GM19324 (cell line): ENCODE data around the gene THOP1.

Experiments
- ATAC-seq: cut with Tn5 transposase; IDR thresholded peaks from one replicate; pipeline ENCODE4 v1.9.1; 2021; ENCODE audit warnings: mild to moderate bottlenecking, moderate library complexity; ENCODE audit not compliant: unreplicated experiment, low FRiP score

Gene THOP1

DNA sequence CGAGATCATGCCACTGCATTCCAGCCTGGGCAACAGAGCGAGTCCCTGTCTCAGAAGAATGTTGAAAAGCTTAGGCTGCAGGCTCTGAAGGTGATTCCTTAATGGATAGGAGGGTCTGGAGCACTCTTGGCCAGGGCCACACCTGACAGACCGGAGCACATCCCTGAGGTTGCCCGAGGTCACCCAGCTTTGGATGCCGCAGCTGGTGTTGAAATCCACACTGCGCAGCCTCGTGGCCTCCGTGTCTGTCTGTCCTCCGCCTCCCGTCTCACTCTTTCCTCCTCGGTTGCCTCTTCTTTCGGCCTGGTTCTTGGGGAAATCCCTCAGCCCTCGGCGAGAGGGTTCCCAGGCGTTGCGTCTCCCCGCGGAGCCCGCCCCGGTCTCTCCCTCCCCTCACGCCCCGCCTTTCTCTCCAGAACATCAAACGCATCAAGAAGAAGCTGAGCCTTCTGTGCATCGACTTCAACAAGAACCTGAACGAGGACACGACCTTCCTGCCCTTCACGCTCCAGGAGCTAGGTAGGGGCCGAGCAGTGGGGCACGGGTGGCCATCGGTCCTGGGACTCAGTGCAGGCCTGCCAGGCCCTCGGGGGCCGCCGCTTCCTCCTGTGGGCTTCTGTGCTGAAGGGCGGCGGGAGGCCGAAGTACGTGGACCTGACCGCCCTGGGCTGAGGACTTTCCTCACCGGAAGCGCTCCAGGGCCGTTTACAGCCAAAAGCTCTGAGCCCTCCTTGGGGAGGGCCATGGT, 14.1 kb downstream of the THOP1 start:
- no peak for ATAC-seq

DNA sequence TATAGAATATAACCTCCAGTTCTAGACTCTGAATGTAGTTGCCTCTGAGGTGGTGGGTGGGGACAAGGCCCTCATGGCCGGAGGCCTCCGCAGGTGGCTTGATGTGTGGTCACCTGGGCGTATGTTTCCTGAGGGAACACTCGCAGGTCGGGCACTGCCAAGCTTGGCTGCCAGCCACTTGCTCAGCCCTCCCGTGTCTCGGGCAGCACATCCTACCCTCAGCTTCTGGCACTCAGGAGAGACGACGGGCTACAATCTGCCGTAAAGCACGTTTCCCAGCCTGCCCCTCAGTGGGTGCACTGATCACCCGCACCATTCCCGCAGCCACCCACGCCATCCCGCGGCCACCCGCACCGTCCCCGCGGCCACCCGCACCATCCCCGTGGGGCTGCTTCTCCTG, 15.2 kb downstream of the THOP1 start:
- no peak for ATAC-seq

DNA sequence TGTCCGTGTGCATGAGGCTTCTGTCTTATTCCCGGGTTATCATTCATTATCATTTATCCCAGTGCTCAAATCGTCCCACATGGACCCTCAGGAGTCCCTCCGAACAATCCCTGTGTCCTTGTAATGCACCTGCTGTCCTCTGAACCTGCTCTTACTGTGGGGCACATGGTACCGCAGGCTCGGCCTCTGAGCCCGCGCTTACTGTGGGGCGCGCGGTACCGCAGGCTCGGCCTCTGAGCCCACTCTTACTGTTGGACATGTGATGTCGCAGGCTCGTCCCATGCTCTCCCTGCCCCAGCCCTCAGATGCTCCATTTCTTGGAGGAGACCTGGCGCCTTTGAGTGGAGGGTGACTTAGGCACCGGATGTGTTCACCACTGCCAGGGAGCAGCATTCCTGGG, 17.5 kb downstream of the THOP1 start:
- ATAC-seq, result no peak

DNA sequence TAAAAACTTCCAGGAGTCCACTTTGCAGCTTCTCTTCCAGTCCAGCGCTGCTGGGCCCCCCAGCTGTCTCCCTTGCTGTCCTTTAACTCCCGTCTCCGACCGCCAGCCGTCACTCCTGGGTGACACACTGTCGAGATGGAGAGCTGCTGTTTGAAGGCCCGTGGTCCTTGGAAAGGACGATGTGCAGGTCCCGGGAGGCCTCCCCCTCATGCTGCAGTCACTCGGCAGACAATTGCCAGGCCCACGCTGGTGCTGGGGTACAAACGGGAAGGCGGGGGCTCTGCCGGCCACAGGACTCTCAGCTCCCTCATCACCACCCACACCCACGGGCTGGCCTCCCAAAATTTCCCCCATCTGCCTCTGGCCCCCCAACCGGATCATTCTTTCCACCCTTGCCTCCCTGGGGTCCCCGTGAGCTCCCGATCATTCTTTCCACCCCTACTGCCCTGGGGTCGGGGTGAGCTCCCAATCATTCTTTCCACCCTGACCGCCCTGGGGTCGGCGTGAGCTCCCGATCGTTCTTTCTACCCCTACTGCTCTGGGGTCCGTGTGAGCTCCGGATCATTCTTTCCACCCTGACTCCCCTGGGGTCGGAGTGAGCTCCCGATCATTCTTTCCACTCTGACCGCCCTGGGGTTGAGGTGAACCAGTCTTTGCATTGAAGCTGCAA, 18.3 kb downstream of the THOP1 start:
- no peak for ATAC-seq

DNA sequence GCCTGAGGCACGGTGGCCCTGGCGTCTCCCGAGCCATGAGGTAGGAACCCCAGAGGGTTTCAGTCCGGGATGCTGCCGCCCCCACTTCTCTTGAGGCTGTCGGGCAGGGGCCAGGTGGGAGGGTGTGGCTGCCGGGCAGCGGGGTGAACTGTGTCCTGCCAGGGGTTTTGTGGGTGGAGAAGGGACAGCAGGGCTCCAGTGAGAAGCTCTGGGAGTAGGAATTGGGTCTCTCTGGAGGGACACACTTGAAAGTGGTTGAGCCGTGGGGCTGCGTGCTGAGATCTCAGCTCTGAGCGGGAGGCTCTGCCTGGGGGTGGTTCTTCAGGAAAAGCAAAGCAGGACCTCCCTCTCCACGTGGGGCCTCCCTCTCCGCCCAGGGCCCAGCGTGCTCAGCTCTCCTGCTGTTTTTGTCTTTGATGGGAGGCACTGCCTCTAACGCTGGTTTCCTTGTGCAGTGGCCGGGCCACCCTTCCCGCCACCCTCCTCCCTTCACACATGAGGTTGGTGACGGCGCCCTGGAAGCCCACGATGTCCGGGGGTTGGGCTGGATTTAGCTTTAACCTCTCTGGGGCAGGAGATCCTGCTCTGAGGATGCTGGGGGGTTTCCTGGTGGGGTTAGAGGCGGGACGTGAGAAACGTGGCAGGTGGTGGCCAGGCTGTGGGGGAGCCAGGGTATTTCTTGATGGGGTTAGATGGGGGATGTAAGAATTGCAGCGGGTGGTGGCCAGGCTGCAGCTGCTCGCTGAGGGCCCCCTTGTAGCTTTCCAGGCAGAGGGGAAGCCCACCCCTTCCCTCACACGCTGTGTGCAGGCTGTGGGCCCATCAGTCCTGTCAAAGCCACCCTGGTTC, 19.1 kb downstream of the THOP1 start:
- no peak for ATAC-seq

DNA sequence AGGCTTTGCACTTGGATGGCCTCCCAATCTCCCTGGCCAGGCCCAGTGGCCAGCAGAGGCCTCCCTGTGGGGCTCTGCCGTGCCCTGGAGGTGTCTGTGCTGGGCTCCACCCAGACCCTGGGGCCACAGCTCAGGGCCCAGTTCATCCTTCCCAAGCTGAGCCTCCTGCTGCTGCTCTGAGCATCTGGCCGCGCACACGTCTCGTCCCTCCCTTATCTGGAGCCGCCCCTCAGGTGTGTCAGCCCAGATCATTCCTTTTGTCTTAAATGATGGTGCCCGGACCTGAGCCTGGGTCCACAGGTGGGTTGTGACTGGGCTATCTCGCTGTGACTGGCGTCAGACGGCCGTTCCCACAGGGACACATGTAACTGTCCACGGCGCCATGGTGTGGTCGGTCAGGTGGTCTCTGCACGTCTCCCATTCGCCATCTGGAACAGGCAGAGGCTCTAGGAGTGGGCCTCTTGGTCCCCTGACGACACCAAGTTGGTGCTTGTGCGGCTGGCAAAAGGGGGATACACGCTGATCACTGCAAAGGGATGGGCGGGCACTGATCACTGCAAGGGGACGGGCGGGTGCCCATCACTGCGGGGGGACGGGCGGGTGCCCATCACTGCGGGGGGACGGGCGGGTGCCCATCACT, 20.1 kb downstream of the THOP1 start:
- no peak for ATAC-seq

DNA sequence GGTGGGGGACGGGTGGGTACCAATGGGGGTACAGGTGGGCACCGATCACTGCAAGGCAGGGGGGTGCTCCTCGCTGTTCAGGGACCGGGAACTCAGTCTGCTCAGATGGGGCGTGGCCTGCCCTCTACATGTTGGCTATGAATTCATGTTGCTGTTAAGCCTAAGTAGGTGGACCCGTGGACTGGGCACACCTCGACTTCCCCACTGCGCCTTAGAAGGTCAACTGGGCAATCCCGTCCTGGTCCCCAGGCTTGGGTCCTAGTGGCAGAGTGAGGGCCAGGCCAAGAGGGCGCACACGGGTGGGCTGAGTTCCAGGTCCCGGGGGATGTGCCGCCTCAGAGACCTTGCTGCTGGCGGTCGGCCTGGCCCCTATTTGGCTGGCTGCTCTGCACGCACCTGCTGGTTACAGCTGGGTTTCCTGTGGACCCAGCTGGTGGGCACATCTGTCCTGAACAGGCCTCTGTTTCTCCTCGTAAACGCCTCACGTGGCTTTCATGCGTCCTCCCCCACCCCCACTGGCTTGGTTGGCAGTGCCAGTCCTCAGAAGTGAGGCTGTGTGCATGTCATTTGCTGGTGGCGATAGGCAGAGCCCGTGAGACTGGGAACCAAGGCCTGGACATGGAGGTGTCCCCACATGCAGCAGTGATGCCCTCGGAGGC, 20.8 kb downstream of the THOP1 start:
- no peak for ATAC-seq

DNA sequence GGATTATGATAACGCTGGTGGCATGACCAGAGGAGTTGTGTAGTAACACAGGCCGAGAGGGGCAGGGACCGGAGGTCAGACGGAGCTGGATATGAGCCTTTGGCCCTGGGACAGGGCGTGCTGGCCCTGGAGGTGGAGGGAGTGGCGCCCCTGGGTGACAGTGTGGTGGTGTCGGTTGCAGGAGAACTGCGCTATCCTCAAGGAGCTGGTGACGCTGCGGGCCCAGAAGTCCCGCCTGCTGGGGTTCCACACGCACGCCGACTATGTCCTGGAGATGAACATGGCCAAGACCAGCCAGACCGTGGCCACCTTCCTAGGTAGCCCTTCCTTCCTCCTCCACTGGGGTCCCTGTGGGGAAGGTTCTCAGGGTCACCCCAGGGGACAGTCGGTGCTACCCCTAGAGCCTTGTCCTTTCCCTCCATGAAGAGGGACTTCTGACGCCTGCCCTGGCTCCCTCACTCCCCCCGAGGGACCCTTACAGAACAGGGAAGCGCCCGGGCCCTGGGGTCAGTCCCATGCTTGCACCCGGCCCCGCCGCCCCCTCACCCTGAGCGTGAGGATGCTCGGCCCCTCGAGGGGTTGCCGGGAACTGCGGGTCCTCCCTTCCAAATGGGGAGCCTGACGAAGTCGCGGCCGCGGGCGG, 21.6 kb downstream of the THOP1 start:
- ATAC-seq, result no peak

DNA sequence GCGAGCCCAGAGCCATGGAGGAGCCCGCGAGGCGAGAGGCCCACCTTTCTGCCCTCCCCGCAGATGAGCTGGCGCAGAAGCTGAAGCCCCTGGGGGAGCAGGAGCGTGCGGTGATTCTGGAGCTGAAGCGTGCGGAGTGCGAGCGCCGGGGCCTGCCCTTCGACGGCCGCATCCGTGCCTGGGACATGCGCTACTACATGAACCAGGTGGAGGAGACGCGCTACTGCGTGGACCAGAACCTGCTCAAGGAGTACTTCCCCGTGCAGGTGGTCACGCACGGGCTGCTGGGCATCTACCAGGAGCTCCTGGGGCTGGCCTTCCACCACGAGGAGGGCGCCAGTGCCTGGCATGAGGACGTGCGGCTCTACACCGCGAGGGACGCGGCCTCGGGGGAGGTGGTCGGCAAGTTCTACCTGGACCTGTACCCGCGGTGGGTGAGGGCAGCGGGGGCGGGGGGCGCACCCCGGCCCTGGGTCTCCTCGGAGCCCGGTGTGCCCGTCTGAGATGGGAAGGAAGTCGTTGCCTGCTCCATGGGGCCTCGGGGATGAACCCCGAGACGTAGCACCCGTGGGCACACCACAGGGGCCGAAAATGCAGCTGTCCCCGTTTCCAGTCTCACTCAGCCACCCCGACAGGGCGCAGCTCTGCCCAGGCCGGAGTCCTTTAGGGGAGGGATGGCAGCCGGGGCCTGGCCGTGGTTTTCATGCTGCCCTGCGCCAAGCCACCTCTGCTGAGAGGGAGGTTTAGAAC, 22.3 kb downstream of the THOP1 start:
- no peak for ATAC-seq

DNA sequence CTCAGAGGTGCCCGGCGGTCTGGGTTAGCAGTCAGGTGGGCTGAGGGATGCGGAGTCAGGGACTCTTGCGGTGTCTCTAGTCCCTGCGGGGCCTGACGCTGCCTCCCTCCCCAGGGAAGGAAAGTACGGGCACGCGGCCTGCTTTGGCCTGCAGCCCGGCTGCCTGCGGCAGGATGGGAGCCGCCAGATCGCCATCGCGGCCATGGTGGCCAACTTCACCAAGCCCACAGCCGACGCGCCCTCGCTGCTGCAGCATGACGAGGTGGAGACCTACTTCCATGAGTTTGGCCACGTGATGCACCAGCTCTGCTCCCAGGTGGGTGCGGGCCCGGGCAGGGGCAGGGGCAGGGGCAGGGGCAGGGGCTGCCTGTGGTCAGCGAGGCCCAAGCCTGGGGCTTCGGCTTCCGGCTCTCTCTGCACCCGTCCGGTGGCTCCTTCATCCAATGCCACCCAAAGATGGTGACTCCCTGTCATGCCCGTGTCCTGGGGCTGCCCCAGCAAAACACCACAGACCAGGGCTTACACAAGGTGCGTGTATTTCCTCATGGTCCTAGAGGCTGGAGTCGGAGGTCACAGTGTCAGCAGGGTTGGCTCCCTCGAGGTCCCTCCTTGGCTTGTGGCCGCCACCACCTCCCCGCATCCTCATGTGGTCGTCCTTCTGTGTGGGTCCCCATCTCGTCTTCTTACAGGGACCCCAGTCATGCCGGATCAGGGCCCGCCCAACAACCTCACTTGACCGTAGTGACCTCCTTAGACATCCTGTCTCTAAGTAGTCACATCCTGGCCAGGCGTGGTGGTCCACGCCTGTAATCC, 23.0 kb downstream of the THOP1 start:
- no peak for ATAC-seq

DNA sequence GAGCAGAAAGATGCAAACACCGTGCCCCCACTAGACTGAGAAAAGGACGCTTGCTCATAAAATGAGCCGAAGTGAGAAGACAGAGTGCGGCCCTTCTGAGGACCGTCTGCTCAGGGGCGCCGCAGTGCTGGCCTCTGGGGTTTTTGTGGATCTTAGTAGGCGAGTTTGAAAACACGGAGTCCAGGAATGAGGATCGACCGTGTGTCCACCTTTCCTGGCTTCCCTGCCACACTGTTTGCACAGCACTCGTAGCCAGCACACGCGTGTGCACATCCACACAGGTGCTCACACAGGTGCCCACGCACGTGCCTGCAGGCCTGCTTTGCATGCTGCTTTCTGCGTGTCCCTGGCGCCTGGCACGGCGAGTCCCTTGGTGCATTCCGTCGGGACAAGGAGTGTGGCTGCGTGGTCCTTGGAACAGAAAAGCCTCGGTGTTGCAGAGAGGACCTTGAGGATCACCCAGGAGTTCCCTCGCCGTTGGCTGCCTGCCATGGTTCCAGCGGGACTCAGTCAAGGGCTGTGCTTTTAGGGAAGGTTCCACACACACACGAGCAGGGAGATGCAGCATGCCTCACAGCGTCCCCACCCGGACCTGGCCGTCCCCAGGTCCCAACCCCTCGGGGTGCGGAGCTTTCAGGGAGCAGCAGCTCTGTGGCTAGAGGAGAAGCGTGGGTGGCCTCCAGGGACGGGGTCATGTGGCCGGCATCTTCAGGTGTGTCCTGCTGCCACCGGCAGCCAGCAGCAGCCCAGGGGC, 24.3 kb downstream of the THOP1 start:
- no peak for ATAC-seq

DNA sequence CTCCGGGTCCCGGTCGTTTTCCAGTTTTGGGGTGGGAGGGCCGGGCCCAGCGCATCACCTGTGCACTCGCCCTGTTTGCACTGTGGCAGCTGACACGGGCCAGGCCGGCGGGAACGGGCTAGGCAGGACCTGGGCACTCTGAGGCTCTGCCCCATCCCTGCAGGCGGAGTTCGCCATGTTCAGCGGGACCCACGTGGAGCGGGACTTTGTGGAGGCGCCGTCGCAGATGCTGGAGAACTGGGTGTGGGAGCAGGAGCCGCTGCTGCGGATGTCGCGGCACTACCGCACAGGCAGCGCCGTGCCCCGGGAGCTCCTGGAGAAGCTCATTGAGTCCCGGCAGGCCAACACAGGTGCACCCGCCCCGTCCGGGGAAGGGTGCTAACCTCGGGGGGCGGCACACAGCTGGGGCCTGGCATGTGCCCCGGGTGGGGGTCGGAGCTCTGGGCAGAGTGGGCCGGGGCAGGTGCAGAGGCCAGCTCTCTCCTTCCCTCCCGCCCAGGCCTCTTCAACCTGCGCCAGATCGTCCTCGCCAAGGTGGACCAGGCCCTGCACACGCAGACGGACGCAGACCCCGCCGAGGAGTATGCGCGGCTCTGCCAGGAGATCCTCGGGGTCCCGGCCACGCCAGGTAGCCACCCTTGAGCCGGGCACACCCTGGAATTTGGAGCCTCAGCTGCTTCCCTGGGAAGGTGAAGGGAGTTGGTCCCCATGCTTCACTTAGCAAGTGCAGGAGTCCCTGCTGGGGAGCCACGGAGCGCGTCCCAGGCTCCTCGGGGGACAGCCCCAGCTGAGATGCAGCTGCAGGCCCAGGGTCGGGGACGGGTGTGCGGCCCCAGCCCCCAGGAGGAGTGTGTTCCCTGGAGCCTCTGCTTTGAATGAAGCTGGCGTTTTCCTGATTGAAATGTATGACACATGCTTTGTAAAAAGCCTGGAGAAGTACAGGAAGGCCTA, 25.1 kb downstream of the THOP1 start:
- no peak for ATAC-seq

DNA sequence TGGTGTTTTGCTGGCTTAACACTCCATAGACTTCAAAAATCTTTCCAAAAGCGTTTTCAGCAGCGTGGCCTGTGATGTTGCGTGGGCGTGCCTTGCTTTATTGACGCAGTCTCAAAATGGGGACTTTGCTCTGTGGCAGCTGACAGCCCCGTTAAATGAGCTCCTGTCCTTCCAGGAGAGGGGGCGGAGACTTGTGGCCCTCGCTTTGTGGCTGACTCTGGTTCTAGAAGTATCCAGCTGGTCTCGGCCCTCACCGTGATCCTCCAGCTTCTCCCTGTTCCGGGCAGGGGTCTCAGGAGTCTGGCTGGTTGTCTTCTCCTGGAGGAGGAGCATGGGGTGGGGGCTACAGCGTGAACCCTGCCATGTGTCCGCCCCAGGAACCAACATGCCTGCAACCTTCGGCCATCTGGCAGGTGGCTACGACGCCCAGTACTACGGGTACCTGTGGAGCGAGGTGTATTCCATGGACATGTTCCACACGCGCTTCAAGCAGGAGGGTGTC, 26.0 kb downstream of the THOP1 start:
- ATAC-seq, result no peak

DNA sequence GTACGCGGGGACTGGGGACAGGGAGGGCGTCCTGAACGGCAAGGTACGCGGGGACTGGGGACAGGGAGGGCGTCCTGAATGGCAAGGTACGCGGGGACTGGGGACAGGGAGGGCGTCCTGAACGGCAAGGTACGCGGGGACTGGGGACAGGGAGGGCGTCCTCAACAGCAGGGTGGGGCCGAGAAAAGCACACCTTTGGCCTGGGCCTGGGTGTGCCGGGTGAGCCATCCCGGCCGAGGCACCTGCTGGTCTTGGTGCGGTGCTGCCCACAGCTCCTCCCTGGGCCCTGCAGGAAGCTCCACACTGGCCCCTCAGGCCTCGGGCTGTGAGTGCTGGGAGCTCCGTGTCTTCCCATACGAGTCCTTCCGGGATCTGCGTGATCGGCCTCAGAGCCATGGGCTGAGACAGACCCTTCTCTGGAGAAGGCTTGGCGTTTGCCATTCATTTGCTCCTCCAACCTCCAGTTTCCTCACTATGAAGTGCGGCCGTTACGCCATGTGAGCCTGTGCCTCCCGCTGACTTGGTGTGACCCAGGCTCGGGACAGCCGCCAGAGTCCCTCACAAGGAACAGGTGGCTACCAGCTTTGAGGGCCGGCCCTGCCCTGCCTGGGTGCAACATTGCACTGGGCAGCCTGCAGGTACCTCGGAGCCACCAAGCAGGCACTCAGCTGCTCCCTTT, 26.6 kb downstream of the THOP1 start:
- no peak for ATAC-seq

DNA sequence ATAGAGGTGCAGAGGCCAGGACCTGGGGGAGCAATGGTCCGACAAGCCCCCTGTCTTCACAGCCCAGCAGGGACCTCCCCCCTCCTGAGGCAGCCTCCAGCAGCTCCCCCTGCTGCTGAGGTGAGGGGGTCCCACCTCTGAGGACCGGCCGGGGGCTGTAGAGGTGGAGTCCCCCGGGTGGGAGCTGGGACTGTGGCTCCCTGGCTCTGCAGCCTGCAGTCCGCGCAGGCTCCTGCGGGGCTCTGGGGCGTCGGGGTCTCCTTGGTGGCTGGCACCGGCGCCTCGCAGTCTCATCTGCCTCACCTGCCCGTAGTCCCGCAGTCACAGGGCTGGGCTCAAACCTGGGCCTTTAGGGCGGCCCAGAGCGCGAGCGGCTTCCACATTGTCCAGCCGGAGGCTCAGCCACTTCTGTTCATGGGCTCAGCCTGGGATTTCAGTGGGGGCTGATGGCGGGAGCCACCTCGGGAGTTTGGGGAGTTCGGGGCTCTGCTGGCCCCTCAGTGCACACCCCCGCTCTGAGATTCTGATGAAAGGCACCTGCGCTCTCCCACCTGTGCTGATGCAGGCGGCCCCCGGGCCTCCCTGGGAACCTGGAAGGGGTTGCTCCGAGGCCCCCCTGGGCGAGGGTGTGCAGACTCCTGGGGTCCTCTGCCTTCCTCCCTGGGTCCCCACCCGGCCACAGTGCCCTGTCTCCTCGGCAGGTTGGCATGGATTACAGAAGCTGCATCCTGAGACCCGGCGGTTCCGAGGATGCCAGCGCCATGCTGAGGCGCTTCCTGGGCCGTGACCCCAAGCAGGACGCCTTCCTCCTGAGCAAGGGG, 27.3 kb downstream of the THOP1 start:
- ATAC-seq, result no peak
